H1 (cell line): ENCODE results near the gene CHST8.

ENCODE experiments used
- EP300 ChIP-seq, 2 experiments: IDR thresholded peaks; 1 replicate in 1 of 2; 2 replicates in 1 of 2; pipeline ENCODE4 v1.6.1; 2011 to 2012; ENCODE audit warnings: low read depth in 2 of 2, low read length in 2 of 2, mild to moderate bottlenecking in 2 of 2, borderline replicate concordance in 1 of 2, inconsistent platforms in 1 of 2, moderate library complexity in 1 of 2
- EZH2 ChIP-seq: fragments of 200-600 bp; sonication (generic); IDR thresholded peaks from 2 replicates; pipeline ENCODE4 v1.7.1; 2012; ENCODE audit warnings: low read depth, mild to moderate bottlenecking, moderate library complexity, low read length, inconsistent platforms; ENCODE audit not compliant: severe bottlenecking
- GTF2F1 ChIP-seq: IDR thresholded peaks from 2 replicates; pipeline ENCODE4 v1.6.1; 2012; ENCODE audit warnings: low read depth, low read length, improper control_type of control experiment, borderline replicate concordance
- NANOG ChIP-seq: IDR thresholded peaks from 2 replicates; pipeline ENCODE4 v1.6.1; 2011; ENCODE audit warnings: low read length, low read depth, mild to moderate bottlenecking, inconsistent platforms; ENCODE audit not compliant: insufficient read depth, poor library complexity, severe bottlenecking
- NRF1 ChIP-seq: IDR thresholded peaks from 2 replicates; pipeline ENCODE4 v1.6.1; 2011; ENCODE audit warnings: mild to moderate bottlenecking, low read depth, low read length, improper control_type of control experiment
- POLR2AphosphoS5 ChIP-seq: IDR thresholded peaks from 2 replicates; pipeline ENCODE4 v1.6.1; 2011; ENCODE audit warnings: low read depth, low read length
- RBBP5 ChIP-seq: IDR thresholded peaks from 2 replicates; pipeline ENCODE4 v1.7.1; 2012; ENCODE audit warnings: low read depth, mild to moderate bottlenecking, inconsistent platforms, low read length, moderate library complexity, borderline replicate concordance
- SIN3A ChIP-seq, 2 experiments: IDR thresholded peaks in 1 of 2; conservative IDR thresholded peaks in 1 of 2; 2 replicates each; pipeline ENCODE4 v1.6.1; 2011 to 2012; ENCODE audit warnings: low read length in 2 of 2, improper control_type of control experiment in 1 of 2, low read depth in 1 of 2, mild to moderate bottlenecking in 1 of 2
- TF ChIP-seq, protein P1 (sequence below), 3 experiments: IDR thresholded peaks; 1 replicate in 2 of 3; 2 replicates in 1 of 3; pipeline versions ENCODE4 v1.5.1 to v1.6.1; 2011; ENCODE audit warnings: low read length in 3 of 3, mild to moderate bottlenecking in 3 of 3, inconsistent platforms in 2 of 3, low read depth in 1 of 3, moderate library complexity in 1 of 3; ENCODE audit not compliant: insufficient read depth in 1 of 3; ENCODE audit errors: control extremely low read depth in 1 of 3
- TF ChIP-seq, protein P2 (sequence below): IDR thresholded peaks from 2 replicates; pipeline ENCODE4 v1.6.1; 2011; ENCODE audit warnings: low read length, improper control_type of control experiment
- TF ChIP-seq, protein P3 (sequence below): IDR thresholded peaks from 2 replicates; pipeline ENCODE4 v1.6.1; 2012; ENCODE audit warnings: low read length, inconsistent platforms

DNA sequence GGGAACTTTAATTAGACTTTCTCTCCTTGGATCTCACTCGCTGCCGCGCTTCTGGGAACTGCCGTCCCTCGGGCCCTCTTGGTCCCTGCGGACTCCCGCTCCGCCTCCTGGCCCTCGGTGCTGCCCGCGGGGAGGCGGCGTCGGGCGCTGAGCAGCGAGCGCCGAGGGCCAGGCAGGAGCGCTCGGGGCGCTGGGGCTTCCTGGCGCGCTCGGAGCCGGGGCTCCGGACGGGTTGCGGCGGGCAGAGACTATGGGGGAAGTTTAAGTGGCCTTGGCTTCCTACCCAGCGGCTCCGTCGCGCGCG is 704 bp downstream of the CHST8 start:
- no peak for TF ChIP-seq NRF1
- no peak for TF ChIP-seq SIN3A (conservative IDR thresholded peaks at IDR 0.05 in 1 of 2, IDR thresholded peaks at IDR 0.05 in 1 of 2; ENCODE audit: low read depth in 1 of 2, low read length in 2 of 2)
- TF ChIP-seq RBBP5 = no peak
- TF ChIP-seq GTF2F1 = no peak
- TF ChIP-seq, protein P1, sequence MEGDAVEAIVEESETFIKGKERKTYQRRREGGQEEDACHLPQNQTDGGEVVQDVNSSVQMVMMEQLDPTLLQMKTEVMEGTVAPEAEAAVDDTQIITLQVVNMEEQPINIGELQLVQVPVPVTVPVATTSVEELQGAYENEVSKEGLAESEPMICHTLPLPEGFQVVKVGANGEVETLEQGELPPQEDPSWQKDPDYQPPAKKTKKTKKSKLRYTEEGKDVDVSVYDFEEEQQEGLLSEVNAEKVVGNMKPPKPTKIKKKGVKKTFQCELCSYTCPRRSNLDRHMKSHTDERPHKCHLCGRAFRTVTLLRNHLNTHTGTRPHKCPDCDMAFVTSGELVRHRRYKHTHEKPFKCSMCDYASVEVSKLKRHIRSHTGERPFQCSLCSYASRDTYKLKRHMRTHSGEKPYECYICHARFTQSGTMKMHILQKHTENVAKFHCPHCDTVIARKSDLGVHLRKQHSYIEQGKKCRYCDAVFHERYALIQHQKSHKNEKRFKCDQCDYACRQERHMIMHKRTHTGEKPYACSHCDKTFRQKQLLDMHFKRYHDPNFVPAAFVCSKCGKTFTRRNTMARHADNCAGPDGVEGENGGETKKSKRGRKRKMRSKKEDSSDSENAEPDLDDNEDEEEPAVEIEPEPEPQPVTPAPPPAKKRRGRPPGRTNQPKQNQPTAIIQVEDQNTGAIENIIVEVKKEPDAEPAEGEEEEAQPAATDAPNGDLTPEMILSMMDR (IDR thresholded peaks at IDR 0.05; ENCODE audit: control extremely low read depth in 1 of 3, insufficient read depth in 1 of 3, low read depth in 1 of 3, low read length in 3 of 3) = no peak
- no peak for TF ChIP-seq NANOG
- no peak for TF ChIP-seq EZH2
- TF ChIP-seq, protein P2, sequence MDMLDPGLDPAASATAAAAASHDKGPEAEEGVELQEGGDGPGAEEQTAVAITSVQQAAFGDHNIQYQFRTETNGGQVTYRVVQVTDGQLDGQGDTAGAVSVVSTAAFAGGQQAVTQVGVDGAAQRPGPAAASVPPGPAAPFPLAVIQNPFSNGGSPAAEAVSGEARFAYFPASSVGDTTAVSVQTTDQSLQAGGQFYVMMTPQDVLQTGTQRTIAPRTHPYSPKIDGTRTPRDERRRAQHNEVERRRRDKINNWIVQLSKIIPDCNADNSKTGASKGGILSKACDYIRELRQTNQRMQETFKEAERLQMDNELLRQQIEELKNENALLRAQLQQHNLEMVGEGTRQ = no peak
- TF ChIP-seq POLR2AphosphoS5 = no peak
- TF ChIP-seq EP300 (IDR thresholded peaks at IDR 0.05; ENCODE audit: borderline replicate concordance in 1 of 2, low read depth in 2 of 2, low read length in 2 of 2) = no peak
- TF ChIP-seq, protein P3, sequence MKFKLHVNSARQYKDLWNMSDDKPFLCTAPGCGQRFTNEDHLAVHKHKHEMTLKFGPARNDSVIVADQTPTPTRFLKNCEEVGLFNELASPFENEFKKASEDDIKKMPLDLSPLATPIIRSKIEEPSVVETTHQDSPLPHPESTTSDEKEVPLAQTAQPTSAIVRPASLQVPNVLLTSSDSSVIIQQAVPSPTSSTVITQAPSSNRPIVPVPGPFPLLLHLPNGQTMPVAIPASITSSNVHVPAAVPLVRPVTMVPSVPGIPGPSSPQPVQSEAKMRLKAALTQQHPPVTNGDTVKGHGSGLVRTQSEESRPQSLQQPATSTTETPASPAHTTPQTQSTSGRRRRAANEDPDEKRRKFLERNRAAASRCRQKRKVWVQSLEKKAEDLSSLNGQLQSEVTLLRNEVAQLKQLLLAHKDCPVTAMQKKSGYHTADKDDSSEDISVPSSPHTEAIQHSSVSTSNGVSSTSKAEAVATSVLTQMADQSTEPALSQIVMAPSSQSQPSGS = no peak
